WTC11 (cell line): Measurements from ENCODE around the gene PLEKHO2. TPM values are rescaled to one million over a fixed set of nuclear protein-coding genes. Genes with fewer than 3 reads are reported as not detected.

Experiments used
- ATAC-seq: fragments of 200-7000 bp; cut with Tn5 transposase; 2 replicates; pipeline ENCODE4 v1.10.0; 2021; ENCODE audit warnings: mild to moderate bottlenecking, moderate library complexity
- CTCF ChIA-PET: fragments of 300-600 bp; sonication (Branson Sonifier 250); formaldehyde crosslinking; loops from one replicate; lab custom pipeline; 2021; ENCODE audit warnings: antibody characterized with exemption; lab: Charles Lee
- POLR2A ChIA-PET: fragments of 350-600 bp; sonication (Branson Sonifier 250); formaldehyde crosslinking; loops from one replicate; lab custom pipeline; 2021; ENCODE audit warnings: antibody characterized with exemption; lab: Charles Lee
- DNase-seq: peaks from one replicate; pipeline ENCODE4 v3.0.0; 2021; ENCODE audit warnings: low spot score
- H3K27ac Mint-ChIP-seq: 2 replicates; pipeline ENCODE4 v1.8.0; 2021; ENCODE audit warnings: mixed read lengths
- H3K27me3 Mint-ChIP-seq: 2 replicates; pipeline ENCODE4 v1.8.0; 2021; ENCODE audit warnings: low read depth, mild to moderate bottlenecking, moderate library complexity, mixed read lengths
- H3K36me3 Mint-ChIP-seq: 2 replicates; pipeline ENCODE4 v1.8.0; 2021; ENCODE audit warnings: mixed read lengths
- H3K4me1 Mint-ChIP-seq: 2 replicates; pipeline ENCODE4 v1.8.0; 2022; ENCODE audit warnings: mixed read lengths
- H3K4me3 Mint-ChIP-seq: 2 replicates; pipeline ENCODE4 v1.8.0; 2021; ENCODE audit warnings: mild to moderate bottlenecking, moderate library complexity, mixed read lengths
- H3K9me3 Mint-ChIP-seq: 2 replicates; pipeline ENCODE4 v1.8.0; 2021; ENCODE audit warnings: mixed read lengths
- AR ChIP-seq: fragments of 250-450 bp; sonication (Bioruptor Pico); IDR thresholded peaks from 2 replicates; pipeline ENCODE4 v1.9.0; 2021; ENCODE audit warnings: mild to moderate bottlenecking
- CREB1 ChIP-seq: sonication (generic); formaldehyde crosslinking; IDR thresholded peaks from 2 replicates; pipeline ENCODE4 v1.8.0; 2023; ENCODE audit warnings: mild to moderate bottlenecking, missing genetic modification reagents
- ELF4 ChIP-seq: sonication (generic); formaldehyde crosslinking; IDR thresholded peaks from 2 replicates; pipeline ENCODE4 v1.8.1; 2022; ENCODE audit warnings: low read depth, mild to moderate bottlenecking, moderate library complexity, missing genetic modification reagents
- ETV6 ChIP-seq: sonication (generic); formaldehyde crosslinking; IDR thresholded peaks from 2 replicates; pipeline ENCODE4 v1.8.1; 2022; ENCODE audit warnings: mild to moderate bottlenecking, missing genetic modification reagents
- FOXK1 ChIP-seq: sonication (generic); formaldehyde crosslinking; IDR thresholded peaks from 2 replicates; pipeline ENCODE4 v1.8.0; 2022; ENCODE audit warnings: mild to moderate bottlenecking, moderate library complexity, missing genetic modification reagents
- HMGA2 ChIP-seq: fragments of 250-450 bp; sonication (Bioruptor Pico); IDR thresholded peaks from 2 replicates; pipeline ENCODE4 v1.4.0; 2021; ENCODE audit warnings: mild to moderate bottlenecking, moderate library complexity
- MXD4 ChIP-seq: fragments of 250-450 bp; sonication (Bioruptor Pico); IDR thresholded peaks from 2 replicates; pipeline ENCODE4 v1.8.0; 2021; ENCODE audit warnings: mild to moderate bottlenecking, moderate library complexity, borderline replicate concordance
- NR2C2 ChIP-seq: sonication (generic); formaldehyde crosslinking; IDR thresholded peaks from 2 replicates; pipeline ENCODE4 v1.8.0; 2022; ENCODE audit warnings: mild to moderate bottlenecking, missing genetic modification reagents
- PRRX2 ChIP-seq: fragments of 250-450 bp; sonication (Bioruptor Pico); IDR thresholded peaks from 2 replicates; pipeline ENCODE4 v1.8.0; 2021; ENCODE audit warnings: mild to moderate bottlenecking
- RORB ChIP-seq: fragments of 250-450 bp; sonication (Bioruptor Pico); IDR thresholded peaks from 2 replicates; pipeline ENCODE4 v1.9.0; 2021; ENCODE audit warnings: mild to moderate bottlenecking
- SMAD3 ChIP-seq: sonication (generic); formaldehyde crosslinking; IDR thresholded peaks from 2 replicates; pipeline ENCODE4 v1.8.0; 2022; ENCODE audit warnings: missing genetic modification reagents, mild to moderate bottlenecking, borderline replicate concordance
- TEAD4 ChIP-seq: sonication (generic); formaldehyde crosslinking; IDR thresholded peaks from 2 replicates; pipeline ENCODE4 v1.8.0; 2022; ENCODE audit warnings: mild to moderate bottlenecking, missing genetic modification reagents
- USF1 ChIP-seq: sonication (generic); formaldehyde crosslinking; IDR thresholded peaks from 2 replicates; pipeline ENCODE4 v1.8.0; 2022; ENCODE audit warnings: mild to moderate bottlenecking, missing genetic modification reagents
- ZBTB43 ChIP-seq: sonication (generic); formaldehyde crosslinking; IDR thresholded peaks from 2 replicates; pipeline ENCODE4 v1.8.1; 2023; ENCODE audit warnings: mild to moderate bottlenecking, missing genetic modification reagents
- ZNF121 ChIP-seq: sonication (generic); formaldehyde crosslinking; IDR thresholded peaks from 2 replicates; pipeline ENCODE4 v1.8.0; 2023; ENCODE audit warnings: missing genetic modification reagents
- ZNF138 ChIP-seq: sonication (generic); formaldehyde crosslinking; conservative IDR thresholded peaks from 2 replicates; pipeline ENCODE4 v1.8.1; 2022; ENCODE audit warnings: mild to moderate bottlenecking, moderate library complexity, missing genetic modification reagents
- ZNF263 ChIP-seq: sonication (generic); formaldehyde crosslinking; IDR thresholded peaks from 2 replicates; pipeline ENCODE4 v1.8.1; 2022; ENCODE audit warnings: low read depth, mild to moderate bottlenecking, moderate library complexity, missing genetic modification reagents
- ZNF423 ChIP-seq: fragments of 250-450 bp; sonication (Bioruptor Pico); IDR thresholded peaks from 2 replicates; pipeline ENCODE4 v2.1.2; 2022; ENCODE audit warnings: mild to moderate bottlenecking, moderate library complexity
- ZNF671 ChIP-seq: fragments of 250-450 bp; sonication (Bioruptor Pico); IDR thresholded peaks from 2 replicates; pipeline ENCODE4 v1.8.0; 2021; ENCODE audit warnings: mild to moderate bottlenecking
- total RNA-seq: library from RNA; stranded (reverse); gene quantifications from 3 replicates; pipeline ENCODE4 v1.2.3, GENCODE V29; 2021
- TF ChIP-seq, protein P1 (sequence below): fragments of 250-450 bp; sonication (Bioruptor Pico); conservative IDR thresholded peaks from 2 replicates; pipeline ENCODE4 v1.9.0; 2021; ENCODE audit warnings: mild to moderate bottlenecking
- TF ChIP-seq, protein P2 (sequence below): sonication (generic); formaldehyde crosslinking; IDR thresholded peaks from 2 replicates; pipeline ENCODE4 v1.8.1; 2022; ENCODE audit warnings: missing genetic modification reagents, borderline replicate concordance
- TF ChIP-seq, protein P3 (sequence below): sonication (generic); formaldehyde crosslinking; IDR thresholded peaks from 2 replicates; pipeline ENCODE4 v1.8.1; 2023; ENCODE audit warnings: mild to moderate bottlenecking, moderate library complexity, missing genetic modification reagents
- TF ChIP-seq, protein P4 (sequence below): sonication (generic); formaldehyde crosslinking; IDR thresholded peaks from 2 replicates; pipeline ENCODE4 v1.8.0; 2022; ENCODE audit warnings: missing genetic modification reagents

Gene PLEKHO2
- total RNA-seq, 1 experiment from 2014 or later = 22.1 TPM

- POLR2A ChIA-PET = interaction anchor here (0.5 to 2.4 kb wide), 17 partner anchors 10 to 417 kb away, joined by 3 to 45 read pairs (median 5); no protein-coding TSS in a partner anchor
- ATAC-seq (peak; percentile 94), DNase-seq (peak; percentile 91)
- Mint-ChIP-seq H3K36me3 (peaks cover 38% of the 10 kb centered on the region), H3K4me1 (peaks cover 31% of the 10 kb centered on the region), H3K9me3 (no peaks in the 10 kb centered on the region), H3K4me3 (peak within 1 kb of the TSS; percentile 92), H3K27me3 (no peaks in the 10 kb centered on the region), H3K27ac (peak within 1 kb of the TSS; percentile 92)
- CTCF ChIA-PET = interaction anchor here (0.8 to 1.9 kb wide), 9 partner anchors 10 to 126 kb away, joined by 3 to 21 read pairs (median 4); no protein-coding TSS in a partner anchor
- peak; percentile 33; the same call in 1 of the 2 replicates for TF ChIP-seq ETV6
- TF ChIP-seq PRRX2 (CRISPR knock-in tag) = no peak
- no peak for TF ChIP-seq SMAD3 (CRISPR knock-in tag)
- TF ChIP-seq CREB1 (CRISPR knock-in tag) = 0 out of 2 replicates have a peak, but pooled peaks have one; percentile 18
- TF ChIP-seq ZNF423 (CRISPR knock-in tag) = no peak
- no peak; the same call in 1 of the 2 replicates for TF ChIP-seq HMGA2 (CRISPR knock-in tag)
- no peak for TF ChIP-seq TEAD4
- no peak for TF ChIP-seq AR (CRISPR knock-in tag)
- TF ChIP-seq, protein P1, sequence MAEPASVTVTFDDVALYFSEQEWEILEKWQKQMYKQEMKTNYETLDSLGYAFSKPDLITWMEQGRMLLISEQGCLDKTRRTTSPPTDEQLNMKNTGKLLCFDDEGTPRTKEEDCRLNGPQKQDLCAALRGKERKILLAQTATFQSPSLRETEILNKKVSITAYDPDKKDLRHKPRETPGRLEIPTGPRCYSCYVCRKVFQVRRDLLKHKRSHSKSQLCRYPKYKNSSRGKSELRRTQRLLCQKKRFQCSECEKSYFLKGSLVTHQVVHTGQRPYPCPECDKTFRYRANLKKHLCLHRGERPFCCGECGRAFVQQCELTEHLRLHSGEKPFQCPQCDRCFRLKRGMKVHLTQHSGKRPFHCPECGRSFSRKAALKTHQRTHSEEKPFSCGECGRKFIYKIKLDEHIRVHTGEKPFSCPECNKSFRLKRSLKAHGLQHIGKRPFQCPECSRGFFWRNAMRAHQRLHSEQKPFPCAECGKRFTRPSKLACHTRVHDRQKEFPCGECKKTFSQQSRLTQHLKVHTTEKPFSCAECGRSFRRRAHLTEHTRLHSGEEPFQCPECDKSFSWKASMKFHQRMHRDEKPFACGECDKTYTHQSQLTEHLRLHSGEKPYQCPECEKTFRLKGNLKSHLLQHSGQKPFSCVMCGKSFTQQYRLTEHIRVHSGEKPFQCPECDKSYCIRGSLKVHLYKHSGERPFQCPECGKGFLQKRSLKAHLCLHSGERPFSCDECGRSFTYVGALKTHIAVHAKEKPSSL (CRISPR knock-in tag) = no peak
- no peak for TF ChIP-seq NR2C2 (CRISPR knock-in tag)
- TF ChIP-seq RORB (CRISPR knock-in tag) = no peak
- TF ChIP-seq ELF4 (CRISPR knock-in tag) = no peak
- no peak for TF ChIP-seq ZNF121 (CRISPR knock-in tag)
- TF ChIP-seq, protein P2, sequence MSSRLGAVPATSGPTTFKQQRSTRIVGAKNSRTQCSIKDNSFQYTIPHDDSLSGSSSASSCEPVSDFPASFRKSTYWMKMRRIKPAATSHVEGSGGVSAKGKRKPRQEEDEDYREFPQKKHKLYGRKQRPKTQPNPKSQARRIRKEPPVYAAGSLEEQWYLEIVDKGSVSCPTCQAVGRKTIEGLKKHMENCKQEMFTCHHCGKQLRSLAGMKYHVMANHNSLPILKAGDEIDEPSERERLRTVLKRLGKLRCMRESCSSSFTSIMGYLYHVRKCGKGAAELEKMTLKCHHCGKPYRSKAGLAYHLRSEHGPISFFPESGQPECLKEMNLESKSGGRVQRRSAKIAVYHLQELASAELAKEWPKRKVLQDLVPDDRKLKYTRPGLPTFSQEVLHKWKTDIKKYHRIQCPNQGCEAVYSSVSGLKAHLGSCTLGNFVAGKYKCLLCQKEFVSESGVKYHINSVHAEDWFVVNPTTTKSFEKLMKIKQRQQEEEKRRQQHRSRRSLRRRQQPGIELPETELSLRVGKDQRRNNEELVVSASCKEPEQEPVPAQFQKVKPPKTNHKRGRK (CRISPR knock-in tag) = no peak
- TF ChIP-seq, protein P3, sequence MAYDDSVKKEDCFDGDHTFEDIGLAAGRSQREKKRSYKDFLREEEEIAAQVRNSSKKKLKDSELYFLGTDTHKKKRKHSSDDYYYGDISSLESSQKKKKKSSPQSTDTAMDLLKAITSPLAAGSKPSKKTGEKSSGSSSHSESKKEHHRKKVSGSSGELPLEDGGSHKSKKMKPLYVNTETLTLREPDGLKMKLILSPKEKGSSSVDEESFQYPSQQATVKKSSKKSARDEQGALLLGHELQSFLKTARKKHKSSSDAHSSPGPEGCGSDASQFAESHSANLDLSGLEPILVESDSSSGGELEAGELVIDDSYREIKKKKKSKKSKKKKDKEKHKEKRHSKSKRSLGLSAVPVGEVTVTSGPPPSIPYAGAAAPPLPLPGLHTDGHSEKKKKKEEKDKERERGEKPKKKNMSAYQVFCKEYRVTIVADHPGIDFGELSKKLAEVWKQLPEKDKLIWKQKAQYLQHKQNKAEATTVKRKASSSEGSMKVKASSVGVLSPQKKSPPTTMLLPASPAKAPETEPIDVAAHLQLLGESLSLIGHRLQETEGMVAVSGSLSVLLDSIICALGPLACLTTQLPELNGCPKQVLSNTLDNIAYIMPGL (CRISPR knock-in tag) = no peak
- no peak for TF ChIP-seq ZBTB43 (CRISPR knock-in tag)
- no peak for TF ChIP-seq ZNF671
- TF ChIP-seq ZNF138 = no peak
- TF ChIP-seq, protein P4, sequence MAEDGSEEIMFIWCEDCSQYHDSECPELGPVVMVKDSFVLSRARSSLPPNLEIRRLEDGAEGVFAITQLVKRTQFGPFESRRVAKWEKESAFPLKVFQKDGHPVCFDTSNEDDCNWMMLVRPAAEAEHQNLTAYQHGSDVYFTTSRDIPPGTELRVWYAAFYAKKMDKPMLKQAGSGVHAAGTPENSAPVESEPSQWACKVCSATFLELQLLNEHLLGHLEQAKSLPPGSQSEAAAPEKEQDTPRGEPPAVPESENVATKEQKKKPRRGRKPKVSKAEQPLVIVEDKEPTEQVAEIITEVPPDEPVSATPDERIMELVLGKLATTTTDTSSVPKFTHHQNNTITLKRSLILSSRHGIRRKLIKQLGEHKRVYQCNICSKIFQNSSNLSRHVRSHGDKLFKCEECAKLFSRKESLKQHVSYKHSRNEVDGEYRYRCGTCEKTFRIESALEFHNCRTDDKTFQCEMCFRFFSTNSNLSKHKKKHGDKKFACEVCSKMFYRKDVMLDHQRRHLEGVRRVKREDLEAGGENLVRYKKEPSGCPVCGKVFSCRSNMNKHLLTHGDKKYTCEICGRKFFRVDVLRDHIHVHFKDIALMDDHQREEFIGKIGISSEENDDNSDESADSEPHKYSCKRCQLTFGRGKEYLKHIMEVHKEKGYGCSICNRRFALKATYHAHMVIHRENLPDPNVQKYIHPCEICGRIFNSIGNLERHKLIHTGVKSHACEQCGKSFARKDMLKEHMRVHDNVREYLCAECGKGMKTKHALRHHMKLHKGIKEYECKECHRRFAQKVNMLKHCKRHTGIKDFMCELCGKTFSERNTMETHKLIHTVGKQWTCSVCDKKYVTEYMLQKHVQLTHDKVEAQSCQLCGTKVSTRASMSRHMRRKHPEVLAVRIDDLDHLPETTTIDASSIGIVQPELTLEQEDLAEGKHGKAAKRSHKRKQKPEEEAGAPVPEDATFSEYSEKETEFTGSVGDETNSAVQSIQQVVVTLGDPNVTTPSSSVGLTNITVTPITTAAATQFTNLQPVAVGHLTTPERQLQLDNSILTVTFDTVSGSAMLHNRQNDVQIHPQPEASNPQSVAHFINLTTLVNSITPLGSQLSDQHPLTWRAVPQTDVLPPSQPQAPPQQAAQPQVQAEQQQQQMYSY (CRISPR knock-in tag) = no peak
- TF ChIP-seq FOXK1 = no peak
- TF ChIP-seq MXD4 = no peak
- no peak for TF ChIP-seq USF1
- TF ChIP-seq ZNF263 (CRISPR knock-in tag) = no peak
These were observed 16.1 kb upstream of the PLEKHO2 start, which contains the start of gene PIF1 for GRCh38 chr15:64825431-64826294. TSS of gene PIF1 (minus strand) at chr15:64825647. CDS start at chr15:64824335, 1,312 bp downstream.
